Immature natural killer cell (primary cell): Measurements from ENCODE around the gene KIAA1549. TPM values are rescaled to one million over a fixed set of nuclear protein-coding genes. Genes with fewer than 3 reads are reported as not detected.

Source experiments
- DNase-seq, 3 donors: peaks; one replicate each; pipeline ENCODE4 v3.0.0; 2022; ENCODE audit warnings: mixed read lengths in 1 of 3
- H3K27ac Mint-ChIP-seq, 6 donors: one replicate each; pipeline ENCODE4 v1.8.0; 2020; ENCODE audit warnings: mixed read lengths in 6 of 6, mild to moderate bottlenecking in 5 of 6, inconsistent platforms in 4 of 6, moderate library complexity in 3 of 6
- H3K27me3 Mint-ChIP-seq, 3 donors: one replicate each; pipeline ENCODE4 v1.8.0; 2020 to 2021; ENCODE audit warnings: low read depth in 3 of 3, mild to moderate bottlenecking in 3 of 3, mixed read lengths in 3 of 3, moderate library complexity in 3 of 3, inconsistent platforms in 1 of 3
- H3K36me3 Mint-ChIP-seq, 3 donors: one replicate each; pipeline ENCODE4 v1.8.0; 2020; ENCODE audit warnings: mixed read lengths in 3 of 3, inconsistent platforms in 2 of 3, mild to moderate bottlenecking in 2 of 3
- H3K4me1 Mint-ChIP-seq, 2 donors: one replicate each; pipeline ENCODE4 v1.8.0; 2020; ENCODE audit warnings: inconsistent platforms in 2 of 2, mild to moderate bottlenecking in 2 of 2, mixed read lengths in 2 of 2, moderate library complexity in 1 of 2
- H3K4me3 Mint-ChIP-seq, 5 donors: one replicate each; pipeline ENCODE4 v1.8.0; 2020; ENCODE audit warnings: mild to moderate bottlenecking in 5 of 5, mixed read lengths in 5 of 5, inconsistent platforms in 3 of 5, moderate library complexity in 3 of 5
- H3K9me3 Mint-ChIP-seq, 6 donors: one replicate each; pipeline ENCODE4 v1.8.0; 2020; ENCODE audit warnings: mild to moderate bottlenecking in 6 of 6, mixed read lengths in 6 of 6, inconsistent platforms in 4 of 6, moderate library complexity in 3 of 6
- polyA plus RNA-seq, 3 donors: library from polyadenylated mRNA; unstranded; fragments of 300-500 nt; fragmentation: Illumina TruSeq; gene quantifications; one replicate each; pipeline ENCODE4 v1.2.3, GENCODE V29; 2021

Gene KIAA1549
- polyA plus RNA-seq, 3 donors from 2014 or later: 0.04 TPM; not detected in 2

GRCh38 chr7:138921277-138921676, 59.9 kb downstream of the KIAA1549 start:
- H3K27me3 Mint-ChIP-seq: peaks cover 0 to 2% (median 0%) of the 10 kb centered on the region in 3 donors
- DNase-seq: no peak
- no peak overlapping the region for H3K4me3 Mint-ChIP-seq
- no peaks in the 10 kb centered on the region for H3K36me3 Mint-ChIP-seq
- H3K9me3 Mint-ChIP-seq: no peaks in the 10 kb centered on the region
- H3K27ac Mint-ChIP-seq: no peak overlapping the region
- H3K4me1 Mint-ChIP-seq: no peaks in the 10 kb centered on the region

GRCh38 chr7:138919911-138920310, 61.3 kb downstream of the KIAA1549 start:
- H3K27ac Mint-ChIP-seq: no peak overlapping the region
- peaks cover 0 to 3% (median 2%) of the 10 kb centered on the region in 3 donors for H3K27me3 Mint-ChIP-seq
- no peaks in the 10 kb centered on the region for H3K36me3 Mint-ChIP-seq
- DNase-seq: no peak
- H3K4me1 Mint-ChIP-seq: no peaks in the 10 kb centered on the region
- H3K9me3 Mint-ChIP-seq: no peaks in the 10 kb centered on the region
- no peak overlapping the region for H3K4me3 Mint-ChIP-seq

- no peak overlapping the region for H3K27ac Mint-ChIP-seq
- DNase-seq: no peak
- no peak overlapping the region for H3K4me3 Mint-ChIP-seq
- no peaks in the 10 kb centered on the region for H3K36me3 Mint-ChIP-seq
- H3K4me1 Mint-ChIP-seq: no peaks in the 10 kb centered on the region
- peaks cover 0 to 1% (median 0%) of the 10 kb centered on the region in 6 donors for H3K9me3 Mint-ChIP-seq
- peaks cover under 1 to 4% (median 2%) of the 10 kb centered on the region in 3 donors for H3K27me3 Mint-ChIP-seq
Measured at GRCh38 chr7:138919216-138919615, 62.0 kb downstream of the KIAA1549 start.

- Mint-ChIP-seq H3K4me1 (no peaks in the 10 kb centered on the region), H3K36me3 (no peaks in the 10 kb centered on the region), H3K4me3 (no peak overlapping the region), H3K27ac (no peak overlapping the region), H3K27me3 (peaks cover 2 to 4% (median 4%) of the 10 kb centered on the region in 3 donors), H3K9me3 (peaks cover 0 to 2% (median 0%) of the 10 kb centered on the region in 6 donors)
- DNase-seq: no peak
Measured at GRCh38 chr7:138918756-138919155, 62.4 kb downstream of the KIAA1549 start.

- H3K4me3 Mint-ChIP-seq: no peak overlapping the region
- H3K27ac Mint-ChIP-seq: no peak overlapping the region
- H3K4me1 Mint-ChIP-seq: no peaks in the 10 kb centered on the region
- peaks cover 0 to 2% (median 0%) of the 10 kb centered on the region in 6 donors for H3K9me3 Mint-ChIP-seq
- H3K27me3 Mint-ChIP-seq: peaks cover 2 to 4% (median 4%) of the 10 kb centered on the region in 3 donors
- no peak for DNase-seq
- no peaks in the 10 kb centered on the region for H3K36me3 Mint-ChIP-seq
Measured at GRCh38 chr7:138918176-138918575, 63.0 kb downstream of the KIAA1549 start.

GRCh38 chr7:138917771-138918170, 63.4 kb downstream of the KIAA1549 start:
- DNase-seq: no peak
- H3K27me3 Mint-ChIP-seq: peaks cover 2 to 4% (median 4%) of the 10 kb centered on the region in 3 donors
- H3K4me1 Mint-ChIP-seq: no peaks in the 10 kb centered on the region
- H3K4me3 Mint-ChIP-seq: no peak overlapping the region
- H3K9me3 Mint-ChIP-seq: peaks cover 0 to 2% (median 0%) of the 10 kb centered on the region in 6 donors
- no peak overlapping the region for H3K27ac Mint-ChIP-seq
- no peaks in the 10 kb centered on the region for H3K36me3 Mint-ChIP-seq

- Mint-ChIP-seq H3K27me3 (peaks cover 2 to 4% (median 4%) of the 10 kb centered on the region in 3 donors), H3K4me3 (no peak overlapping the region), H3K27ac (no peak overlapping the region), H3K36me3 (no peaks in the 10 kb centered on the region), H3K9me3 (peaks cover 0 to 2% (median 0%) of the 10 kb centered on the region in 6 donors), H3K4me1 (no peaks in the 10 kb centered on the region)
- DNase-seq: no peak
Measured at GRCh38 chr7:138916731-138917130, 64.5 kb downstream of the KIAA1549 start.

- Mint-ChIP-seq H3K27ac (no peak overlapping the region), H3K36me3 (no peaks in the 10 kb centered on the region), H3K9me3 (peaks cover 0 to 2% (median 0%) of the 10 kb centered on the region in 6 donors), H3K4me3 (no peak overlapping the region), H3K27me3 (peaks cover 2 to 4% (median 4%) of the 10 kb centered on the region in 3 donors), H3K4me1 (no peaks in the 10 kb centered on the region)
- no peak for DNase-seq
Measured at GRCh38 chr7:138916275-138916674, 64.9 kb downstream of the KIAA1549 start.

GRCh38 chr7:138913783-138914182, 67.4 kb downstream of the KIAA1549 start:
- Mint-ChIP-seq H3K4me3 (no peak overlapping the region), H3K4me1 (no peaks in the 10 kb centered on the region), H3K27ac (no peak overlapping the region), H3K9me3 (peaks cover 0 to 2% (median 0%) of the 10 kb centered on the region in 6 donors), H3K27me3 (peaks cover 2 to 4% (median 4%) of the 10 kb centered on the region in 3 donors), H3K36me3 (peaks cover 0 to 4% (median 0%) of the 10 kb centered on the region in 3 donors)
- DNase-seq: no peak

- Mint-ChIP-seq H3K27ac (no peak overlapping the region), H3K4me1 (no peaks in the 10 kb centered on the region), H3K36me3 (peaks cover 0 to 4% (median 0%) of the 10 kb centered on the region in 3 donors), H3K9me3 (peaks cover 0 to 2% (median 0%) of the 10 kb centered on the region in 6 donors), H3K4me3 (no peak overlapping the region), H3K27me3 (peaks cover 0 to 10% (median 4%) of the 10 kb centered on the region in 3 donors)
- DNase-seq: no peak
Measured at GRCh38 chr7:138911007-138911406, 70.2 kb downstream of the KIAA1549 start.

- Mint-ChIP-seq H3K4me3 (no peak overlapping the region), H3K36me3 (peaks cover 0 to 4% (median 0%) of the 10 kb centered on the region in 3 donors), H3K4me1 (no peaks in the 10 kb centered on the region), H3K27me3 (peaks cover 3 to 13% (median 9%) of the 10 kb centered on the region in 3 donors), H3K27ac (no peak overlapping the region), H3K9me3 (no peaks in the 10 kb centered on the region)
- DNase-seq: no peak
Measured at GRCh38 chr7:138907850-138908249, 73.3 kb downstream of the KIAA1549 start.

GRCh38 chr7:138907201-138907847, 73.9 kb downstream of the KIAA1549 start:
- H3K36me3 Mint-ChIP-seq: peaks cover 0 to 4% (median 0%) of the 10 kb centered on the region in 3 donors
- H3K9me3 Mint-ChIP-seq: no peaks in the 10 kb centered on the region
- H3K4me3 Mint-ChIP-seq: no peak overlapping the region
- H3K27ac Mint-ChIP-seq: no peak overlapping the region
- H3K4me1 Mint-ChIP-seq: no peaks in the 10 kb centered on the region
- H3K27me3 Mint-ChIP-seq: peaks cover 6 to 13% (median 10%) of the 10 kb centered on the region in 3 donors
- no peak for DNase-seq

GRCh38 chr7:138903859-138904435, 77.2 kb downstream of the KIAA1549 start:
- Mint-ChIP-seq H3K36me3 (no peaks in the 10 kb centered on the region), H3K9me3 (no peaks in the 10 kb centered on the region), H3K4me1 (no peaks in the 10 kb centered on the region), H3K27me3 (peaks cover 6 to 25% (median 12%) of the 10 kb centered on the region in 3 donors), H3K4me3 (no peak overlapping the region), H3K27ac (no peak overlapping the region)
- no peak for DNase-seq

GRCh38 chr7:138903186-138903820, 77.9 kb downstream of the KIAA1549 start:
- no peaks in the 10 kb centered on the region for H3K9me3 Mint-ChIP-seq
- DNase-seq: peak in 1 of 3 donors; percentile 8
- H3K27ac Mint-ChIP-seq: no peak overlapping the region
- no peaks in the 10 kb centered on the region for H3K36me3 Mint-ChIP-seq
- H3K27me3 Mint-ChIP-seq: peaks cover 6 to 29% (median 15%) of the 10 kb centered on the region in 3 donors
- H3K4me1 Mint-ChIP-seq: no peaks in the 10 kb centered on the region
- H3K4me3 Mint-ChIP-seq: no peak overlapping the region
